Measurements from ENCODE around the gene METTL3. TPM values are rescaled to one million over a fixed set of nuclear protein-coding genes. Genes with fewer than 3 reads are reported as not detected.
A peak's percentile ranks its signal among the peaks of the same experiment; 100 is the strongest.

The METTL3 gene
- total and polyA plus RNA-seq, 2 donors (not counting 1 experiment from before 2014, with no cell fraction given) = 39.2 to 59.9 TPM

- no peak for TF ChIP-seq CTCF (conservative IDR thresholded peaks at IDR 0.05 in 1 of 2, IDR thresholded peaks at IDR 0.05 in 1 of 2; ENCODE audit: low read depth in 1 of 2, low read length in 2 of 2)
- no peak for TF ChIP-seq EZH2 (IDR thresholded peaks at IDR 0.05; ENCODE audit: low read length, missing control alignments)
- Histone ChIP-seq H3K27ac (ENCODE audit: insufficient read depth, low read length) (no peak overlapping the region), H3K9me3 (ENCODE audit: control insufficient read depth, insufficient read depth, low read depth, low read length) (no peaks in the 10 kb centered on the region)
Observed at GRCh38 chr14:21539189-21539940, 28.2 kb upstream of the METTL3 start.

GRCh38 chr14:21537090-21537424 is 25.9 kb upstream of the METTL3 start:
- no peak for DNase-seq (ENCODE audit: low read depth in 2 of 2)
- peak overlapping the region in 2 of 4 experiments; percentile 41 to 44 for H3K4me3 ChIP-seq (replicated peaks in 1 of 4; ENCODE audit: control extremely low read depth in 1 of 4, insufficient read depth in 1 of 4, low read depth in 3 of 4, low read length in 4 of 4)
- H3K4me1 ChIP-seq (ENCODE audit: control insufficient read depth, extremely low read depth, insufficient read depth, low read length) = no peaks in the 10 kb centered on the region
- H3K9me3 ChIP-seq (ENCODE audit: control insufficient read depth, insufficient read depth, low read depth, low read length) = no peaks in the 10 kb centered on the region
- no peak overlapping the region for H3K27ac ChIP-seq (ENCODE audit: insufficient read depth, low read length)
- H3K4me2 ChIP-seq (ENCODE audit: extremely low read depth, insufficient read depth, low read length) = peak overlapping the region; percentile 25
- TF ChIP-seq EZH2 (IDR thresholded peaks at IDR 0.05; ENCODE audit: low read length, missing control alignments) = no peak
- TF ChIP-seq CTCF (conservative IDR thresholded peaks at IDR 0.05 in 1 of 2, IDR thresholded peaks at IDR 0.05 in 1 of 2; ENCODE audit: low read depth in 1 of 2, low read length in 2 of 2) = no peak
- H2AFZ ChIP-seq (ENCODE audit: low read length) = no peak overlapping the region
- no peaks in the 10 kb centered on the region for H4K20me1 ChIP-seq (ENCODE audit: control insufficient read depth, extremely low read depth, insufficient read depth, low read length)
- no peaks in the 10 kb centered on the region for H3K36me3 ChIP-seq (ENCODE audit: control insufficient read depth, insufficient read depth, low read length)
- no peak overlapping the region for H3K9ac ChIP-seq (ENCODE audit: insufficient read depth, low read length)
- H3K79me2 ChIP-seq (ENCODE audit: control insufficient read depth, insufficient read depth, low read length) = no peaks in the 10 kb centered on the region
- peaks cover 37% of the 10 kb centered on the region for H3K27me3 ChIP-seq (ENCODE audit: control insufficient read depth, insufficient read depth, low read length)

More at GRCh38 chr14:21539189-21539940, 28.2 kb upstream of the METTL3 start:
- Histone ChIP-seq H4K20me1 (ENCODE audit: control insufficient read depth, extremely low read depth, insufficient read depth, low read length) (no peaks in the 10 kb centered on the region), H3K36me3 (ENCODE audit: control insufficient read depth, insufficient read depth, low read length) (no peaks in the 10 kb centered on the region), H2AFZ (ENCODE audit: low read length) (no peak overlapping the region), H3K4me2 (ENCODE audit: extremely low read depth, insufficient read depth, low read length) (no peak overlapping the region), H3K4me1 (ENCODE audit: control insufficient read depth, extremely low read depth, insufficient read depth, low read length) (no peaks in the 10 kb centered on the region), H3K79me2 (ENCODE audit: control insufficient read depth, insufficient read depth, low read length) (no peaks in the 10 kb centered on the region), H3K27me3 (ENCODE audit: control insufficient read depth, insufficient read depth, low read length) (peaks cover 31% of the 10 kb centered on the region), H3K9ac (ENCODE audit: insufficient read depth, low read length) (no peak overlapping the region), H3K4me3 (replicated peaks in 1 of 4; ENCODE audit: control extremely low read depth in 1 of 4, insufficient read depth in 1 of 4, low read depth in 3 of 4, low read length in 4 of 4) (no peak overlapping the region)
- no peak for DNase-seq (ENCODE audit: low read depth in 2 of 2)

- Histone ChIP-seq H3K4me3 (replicated peaks in 1 of 4; ENCODE audit: control extremely low read depth in 1 of 4, insufficient read depth in 1 of 4, low read depth in 3 of 4, low read length in 4 of 4) (peak overlapping the region in 2 of 4 experiments; percentile 41 to 44), H3K27ac (ENCODE audit: insufficient read depth, low read length) (no peak overlapping the region), H2AFZ (ENCODE audit: low read length) (no peak overlapping the region), H3K4me1 (ENCODE audit: control insufficient read depth, extremely low read depth, insufficient read depth, low read length) (no peaks in the 10 kb centered on the region), H4K20me1 (ENCODE audit: control insufficient read depth, extremely low read depth, insufficient read depth, low read length) (no peaks in the 10 kb centered on the region), H3K4me2 (ENCODE audit: extremely low read depth, insufficient read depth, low read length) (peak overlapping the region; percentile 25), H3K36me3 (ENCODE audit: control insufficient read depth, insufficient read depth, low read length) (no peaks in the 10 kb centered on the region), H3K9ac (ENCODE audit: insufficient read depth, low read length) (no peak overlapping the region), H3K9me3 (ENCODE audit: control insufficient read depth, insufficient read depth, low read depth, low read length) (no peaks in the 10 kb centered on the region), H3K79me2 (ENCODE audit: control insufficient read depth, insufficient read depth, low read length) (no peaks in the 10 kb centered on the region), H3K27me3 (ENCODE audit: control insufficient read depth, insufficient read depth, low read length) (peaks cover 37% of the 10 kb centered on the region)
- TF ChIP-seq EZH2 (IDR thresholded peaks at IDR 0.05; ENCODE audit: low read length, missing control alignments) (peak; percentile 77), CTCF (conservative IDR thresholded peaks at IDR 0.05 in 1 of 2, IDR thresholded peaks at IDR 0.05 in 1 of 2; ENCODE audit: low read depth in 1 of 2, low read length in 2 of 2) (no peak)
- DNase-seq (ENCODE audit: low read depth in 2 of 2) = no peak
Observed at GRCh38 chr14:21536418-21537089, 25.4 kb upstream of the METTL3 start.
